H1 (cell line): ENCODE results near the gene CASK. TPM values are rescaled to one million over a fixed set of nuclear protein-coding genes. Genes with fewer than 3 reads are reported as not detected.

Experiments
- BRCA1 ChIP-seq: IDR thresholded peaks from 2 replicates; pipeline ENCODE4 v1.6.1; 2012; ENCODE audit warnings: low read depth, low read length, improper control_type of control experiment
- MAFK ChIP-seq: IDR thresholded peaks from 2 replicates; pipeline ENCODE4 v1.6.1; 2012; ENCODE audit warnings: low read depth, mild to moderate bottlenecking, improper control_type of control experiment, low read length
- RFX5 ChIP-seq: IDR thresholded peaks from 2 replicates; pipeline ENCODE4 v1.6.1; 2011; ENCODE audit warnings: low read depth, low read length, improper control_type of control experiment, borderline replicate concordance
- RXRA ChIP-seq: IDR thresholded peaks from 2 replicates; pipeline ENCODE4 v1.6.1; 2011; ENCODE audit warnings: low read depth, mild to moderate bottlenecking, low read length, moderate library complexity; ENCODE audit not compliant: insufficient read depth
- SAP30 ChIP-seq: fragments of 300-600 bp; sonication (generic); IDR thresholded peaks from 2 replicates; pipeline ENCODE4 v1.7.1; 2012; ENCODE audit warnings: low read length, moderate library complexity, mild to moderate bottlenecking, inconsistent platforms; ENCODE audit not compliant: insufficient read depth, insufficient replicate concordance
- SIX5 ChIP-seq: IDR thresholded peaks from 2 replicates; pipeline ENCODE4 v1.6.1; 2011; ENCODE audit warnings: mild to moderate bottlenecking, low read depth, low read length
- polyA plus RNA-seq, 7 experiments: library from polyadenylated mRNA; depleted of rRNA in 3 of 7; stranded (reverse) in 5 of 7; unstranded in 2 of 7; fragments of >200 nt in 5 of 7; fragments of 200-250 nt in 2 of 7; gene quantifications; 1 replicate in 5 of 7; 2 replicates in 1 of 7; 4 replicates in 1 of 7; pipeline versions ENCODE4 v1.2.1 to v1.2.3, GENCODE V29; 2011 to 2013; ENCODE audit warnings: missing spikeins in 2 of 7, mixed read lengths in 2 of 7
- total RNA-seq: library from RNA; stranded (reverse); fragmentation: NEBNext Ultra II Directional; extraction: Animal tissue kit (Norgen Biotek cat#: 25700); gene quantifications from 2 replicates; pipeline ENCODE4 v1.2.1, GENCODE V29; 2021

The CASK gene
- total and polyA plus RNA-seq, 2 of the 8 experiments (the other 6 are each of a cell fraction or from before 2014, with no cell fraction given), result 21.6 to 55.1 TPM

- TF ChIP-seq MAFK, result no peak
- no peak for TF ChIP-seq RFX5
- no peak for TF ChIP-seq SIX5
- TF ChIP-seq RXRA, result no peak
- TF ChIP-seq BRCA1, result no peak
- TF ChIP-seq SAP30, result no peak
Measured at GRCh38 chrX:41722816-41723618, 200.3 kb downstream of the CASK start (continued).
